ENCODE data around the gene CHST3.

The CHST3 gene

GRCh38 chr10:71923138-71923692, 41.0 kb upstream of the CHST3 start:
- DNase-seq (ENCODE audit: low read depth) = no peak
- H3K4me3 ChIP-seq (ENCODE audit: low read length) = no peak overlapping the region
- TF ChIP-seq, protein P1, sequence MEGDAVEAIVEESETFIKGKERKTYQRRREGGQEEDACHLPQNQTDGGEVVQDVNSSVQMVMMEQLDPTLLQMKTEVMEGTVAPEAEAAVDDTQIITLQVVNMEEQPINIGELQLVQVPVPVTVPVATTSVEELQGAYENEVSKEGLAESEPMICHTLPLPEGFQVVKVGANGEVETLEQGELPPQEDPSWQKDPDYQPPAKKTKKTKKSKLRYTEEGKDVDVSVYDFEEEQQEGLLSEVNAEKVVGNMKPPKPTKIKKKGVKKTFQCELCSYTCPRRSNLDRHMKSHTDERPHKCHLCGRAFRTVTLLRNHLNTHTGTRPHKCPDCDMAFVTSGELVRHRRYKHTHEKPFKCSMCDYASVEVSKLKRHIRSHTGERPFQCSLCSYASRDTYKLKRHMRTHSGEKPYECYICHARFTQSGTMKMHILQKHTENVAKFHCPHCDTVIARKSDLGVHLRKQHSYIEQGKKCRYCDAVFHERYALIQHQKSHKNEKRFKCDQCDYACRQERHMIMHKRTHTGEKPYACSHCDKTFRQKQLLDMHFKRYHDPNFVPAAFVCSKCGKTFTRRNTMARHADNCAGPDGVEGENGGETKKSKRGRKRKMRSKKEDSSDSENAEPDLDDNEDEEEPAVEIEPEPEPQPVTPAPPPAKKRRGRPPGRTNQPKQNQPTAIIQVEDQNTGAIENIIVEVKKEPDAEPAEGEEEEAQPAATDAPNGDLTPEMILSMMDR (IDR thresholded peaks at IDR 0.05; ENCODE audit: insufficient read depth, low read depth, low read length, missing control alignments) = no peak

GRCh38 chr10:71924771-71925170, 39.4 kb upstream of the CHST3 start:
- no peak overlapping the region for H3K4me3 ChIP-seq (ENCODE audit: low read length)
- TF ChIP-seq, protein P1 (IDR thresholded peaks at IDR 0.05; ENCODE audit: insufficient read depth, low read depth, low read length, missing control alignments) = no peak
- DNase-seq (ENCODE audit: low read depth) = no peak

DNA sequence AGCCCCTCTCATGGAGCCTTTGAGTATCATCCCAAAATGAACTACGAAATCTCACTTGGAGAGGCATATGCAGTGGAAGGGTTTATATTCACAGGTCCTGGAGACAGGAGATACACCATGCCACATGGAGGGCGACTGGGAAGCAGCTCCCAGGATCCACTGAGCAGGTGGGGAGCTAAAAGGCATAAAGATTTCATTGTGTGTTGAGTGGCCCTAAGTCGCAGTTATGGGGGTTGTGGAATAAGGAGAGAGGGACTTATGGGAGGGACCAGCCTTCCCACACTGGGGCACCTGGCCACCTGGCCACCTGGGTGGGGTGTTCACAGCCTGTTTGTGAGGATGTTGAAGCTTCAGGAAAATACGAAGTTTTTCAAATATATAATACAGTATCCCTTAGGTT, 37.0 kb upstream of the CHST3 start:
- TF ChIP-seq, protein P1 (IDR thresholded peaks at IDR 0.05; ENCODE audit: insufficient read depth, low read depth, low read length, missing control alignments) = no peak
- no peak overlapping the region for H3K4me3 ChIP-seq (ENCODE audit: low read length)

DNA sequence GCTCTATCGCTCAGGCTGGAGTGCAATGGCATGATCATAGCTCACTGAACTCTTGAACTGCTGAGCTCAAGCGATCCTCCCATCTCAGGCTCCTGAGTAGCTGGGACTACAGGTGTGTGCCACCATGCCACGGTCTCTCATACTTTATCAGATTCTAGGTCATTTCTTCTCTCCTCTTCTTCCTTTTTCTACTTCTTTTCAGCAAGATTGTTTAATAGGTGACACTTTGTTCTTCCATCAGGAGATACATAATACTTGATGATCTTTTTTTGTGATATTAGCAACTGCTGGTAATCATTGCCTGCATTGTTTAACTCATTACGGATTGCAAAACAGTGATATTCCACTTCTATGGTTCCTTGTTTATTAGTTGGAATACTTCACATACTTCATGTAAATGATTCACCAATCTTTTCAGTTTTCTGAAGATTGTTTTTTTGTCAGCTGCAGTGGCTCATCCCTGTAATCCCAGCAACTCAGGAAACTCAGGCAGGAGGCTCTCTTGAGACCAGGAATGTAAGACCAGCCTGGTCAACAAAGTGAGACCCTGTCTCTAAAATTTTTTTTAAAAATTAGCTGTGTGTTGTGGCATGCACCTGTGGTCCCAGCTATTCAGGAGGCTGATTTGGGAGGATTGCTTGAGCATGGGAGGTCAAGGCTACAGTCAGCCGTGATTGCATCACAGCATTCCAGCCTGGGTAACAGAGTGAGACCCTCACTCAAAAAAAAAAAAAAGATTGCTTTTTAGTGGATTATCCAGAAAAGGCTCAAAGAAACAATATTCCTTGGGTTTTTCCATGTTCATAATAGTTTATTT, 36.2 kb upstream of the CHST3 start:
- no peak overlapping the region for H3K4me3 ChIP-seq (ENCODE audit: low read length)
- DNase-seq (ENCODE audit: low read depth) = peak; percentile 64
- TF ChIP-seq, protein P1 (IDR thresholded peaks at IDR 0.05; ENCODE audit: insufficient read depth, low read depth, low read length, missing control alignments) = no peak

More for the DNA sequence above, 37.0 kb upstream of the CHST3 start:
- DNase-seq (ENCODE audit: low read depth) = no peak

GRCh38 chr10:71931295-71931694, 32.9 kb upstream of the CHST3 start:
- TF ChIP-seq, protein P1 (IDR thresholded peaks at IDR 0.05; ENCODE audit: insufficient read depth, low read depth, low read length, missing control alignments) = no peak
- DNase-seq (ENCODE audit: low read depth) = peak; percentile 16
- no peak overlapping the region for H3K4me3 ChIP-seq (ENCODE audit: low read length)

DNA sequence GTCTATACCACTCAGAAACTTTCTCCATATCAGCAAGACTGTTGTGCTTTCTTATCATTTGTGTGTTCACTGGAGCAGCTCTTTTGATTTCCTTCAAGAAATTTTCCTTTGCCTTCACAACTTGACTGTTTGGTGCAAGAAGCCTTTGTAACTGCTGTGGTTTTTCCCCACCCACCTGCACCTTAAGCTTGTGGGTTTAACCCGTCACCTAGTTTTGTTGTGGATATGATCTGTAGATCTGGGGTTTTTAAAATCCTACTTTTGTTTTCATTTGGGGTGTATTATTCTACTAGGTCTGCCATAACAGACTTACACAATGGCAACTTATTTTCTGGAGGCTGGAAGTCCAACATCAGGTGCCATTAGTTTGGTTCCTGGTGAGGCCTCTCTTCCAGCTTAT, 30.5 kb upstream of the CHST3 start:
- no peak for DNase-seq (ENCODE audit: low read depth)
- no peak overlapping the region for H3K4me3 ChIP-seq (ENCODE audit: low read length)
- TF ChIP-seq, protein P1 (IDR thresholded peaks at IDR 0.05; ENCODE audit: insufficient read depth, low read depth, low read length, missing control alignments) = no peak

Measured in epithelial cell of esophagus (primary cell).